Caco-2 (cell line): ENCODE data around the gene WWOX. TPM values are rescaled to one million over a fixed set of nuclear protein-coding genes. Genes with fewer than 3 reads are reported as not detected.

ENCODE experiments used
- BruUV-seq: library from RNA; stranded (reverse); fragments of 400-500 nt; replicated peaks from 2 replicates; lab custom pipeline; 2021; lab: Mats Ljungman, UMichigan
- CTCF ChIA-PET: fragments of 300-600 bp; sonication (Branson Sonifier 250); formaldehyde crosslinking; loops from one replicate; lab custom pipeline; 2022; ENCODE audit warnings: antibody characterized with exemption; lab: Charles Lee
- POLR2A ChIA-PET: fragments of 300-600 bp; sonication (Branson Sonifier 250); formaldehyde crosslinking; loops from one replicate; lab custom pipeline; 2022; ENCODE audit warnings: antibody characterized with exemption; lab: Charles Lee
- DNase-seq, 2 experiments: peaks; one replicate each; pipeline versions ENCODE4 v3.0.0 to v3.0.0-alpha.2; 2020 to 2022
- H3K27me3 ChIP-seq: replicated peaks from 2 replicates; pipeline ENCODE4 v1.6.0; 2011; ENCODE audit warnings: low read length; ENCODE audit not compliant: control insufficient read depth, insufficient read depth
- H3K36me3 ChIP-seq: 2 replicates; pipeline ENCODE4 v1.5.1; 2011; ENCODE audit warnings: low read length; ENCODE audit not compliant: control insufficient read depth, insufficient read depth
- H3K4me1 ChIP-seq: fragments of 250-450 bp; sonication (Bioruptor Pico); 2 replicates; pipeline ENCODE4 v1.5.1; 2020; ENCODE audit warnings: mild to moderate bottlenecking
- H3K4me3 ChIP-seq: 2 replicates; pipeline ENCODE4 v1.5.1; 2011; ENCODE audit warnings: low read depth, mild to moderate bottlenecking, control low read depth, low read length
- H3K9me3 ChIP-seq: fragments of 250-450 bp; sonication (Bioruptor Pico); 2 replicates; pipeline ENCODE4 v1.5.1; 2020; ENCODE audit warnings: mild to moderate bottlenecking, moderate library complexity
- H3K27ac Mint-ChIP-seq: one replicate; pipeline ENCODE4 v1.8.0; 2022; ENCODE audit warnings: mixed read lengths; ENCODE audit not compliant: unreplicated experiment
- H3K27me3 Mint-ChIP-seq: one replicate; pipeline ENCODE4 v1.8.0; 2022; ENCODE audit warnings: mixed read lengths; ENCODE audit not compliant: insufficient read depth, unreplicated experiment
- H3K36me3 Mint-ChIP-seq: one replicate; pipeline ENCODE4 v1.8.0; 2022; ENCODE audit warnings: mild to moderate bottlenecking, mixed read lengths; ENCODE audit not compliant: insufficient read depth, unreplicated experiment
- H3K4me1 Mint-ChIP-seq: one replicate; pipeline ENCODE4 v1.8.0; 2022; ENCODE audit warnings: low read depth, mixed read lengths; ENCODE audit not compliant: unreplicated experiment
- H3K4me3 Mint-ChIP-seq: one replicate; pipeline ENCODE4 v1.8.0; 2022; ENCODE audit warnings: mild to moderate bottlenecking, moderate library complexity, mixed read lengths; ENCODE audit not compliant: unreplicated experiment
- H3K9me3 Mint-ChIP-seq: one replicate; pipeline ENCODE4 v1.8.0; 2022; ENCODE audit warnings: mixed read lengths; ENCODE audit not compliant: unreplicated experiment
- CTCF ChIP-seq, 2 experiments: fragments of 200-600 bp in 1 of 2; IDR thresholded peaks; 1 replicate in 1 of 2; 2 replicates in 1 of 2; pipeline versions ENCODE4 v1.5.1 to v1.8.0; 2011 to 2022; ENCODE audit warnings: antibody characterized with exemption in 1 of 2, control low read depth in 1 of 2, inconsistent platforms in 1 of 2, low read depth in 1 of 2, low read length in 1 of 2, mild to moderate bottlenecking in 1 of 2, moderate library complexity in 1 of 2; ENCODE audit not compliant: insufficient read depth in 1 of 2, severe bottlenecking in 1 of 2, unreplicated experiment in 1 of 2
- intact Hi-C: fragments of 100-400 bp; cut with micrococcal nuclease; formaldehyde crosslinking; loops from one replicate; pipeline ENCODE4 v1.10.0; 2022; ENCODE audit not compliant: unreplicated experiment
- total RNA-seq: library from RNA; stranded (reverse); gene quantifications from 2 replicates; pipeline ENCODE4 v1.2.3, GENCODE V29; 2022

Gene WWOX
- total RNA-seq, 1 experiment from 2014 or later: 45.0 TPM

GRCh38 chr16:79005096-79005495 lies 905.6 kb downstream of the WWOX start:
- Mint-ChIP-seq H3K27ac (no peak overlapping the region), H3K4me1 (peaks cover 6% of the 10 kb centered on the region), H3K36me3 (no peaks in the 10 kb centered on the region), H3K9me3 (no peaks in the 10 kb centered on the region), H3K27me3 (no peaks in the 10 kb centered on the region), H3K4me3 (no peak overlapping the region)
- no peaks in the 10 kb centered on the region for H3K4me1 ChIP-seq
- no peak overlapping the region for H3K4me3 ChIP-seq
- no peaks in the 10 kb centered on the region for H3K36me3 ChIP-seq
- no TSS peak for BruUV-seq
- TF ChIP-seq CTCF (IDR thresholded peaks at IDR 0.05; ENCODE audit: insufficient read depth in 1 of 2, low read depth in 1 of 2, low read length in 1 of 2, severe bottlenecking in 1 of 2, unreplicated experiment in 1 of 2): no peak
- POLR2A ChIA-PET: no interaction called here
- intact Hi-C loops: no loop called here
- DNase-seq: no peak
- no peaks in the 10 kb centered on the region for H3K9me3 ChIP-seq
- CTCF ChIA-PET: no interaction called here
- no peaks in the 10 kb centered on the region for H3K27me3 ChIP-seq

GRCh38 chr16:79006206-79006605 lies 906.8 kb downstream of the WWOX start:
- TF ChIP-seq CTCF (IDR thresholded peaks at IDR 0.05; ENCODE audit: insufficient read depth in 1 of 2, low read depth in 1 of 2, low read length in 1 of 2, severe bottlenecking in 1 of 2, unreplicated experiment in 1 of 2): no peak
- Mint-ChIP-seq H3K9me3 (no peaks in the 10 kb centered on the region), H3K4me3 (no peak overlapping the region), H3K27ac (no peak overlapping the region), H3K27me3 (no peaks in the 10 kb centered on the region), H3K4me1 (peaks cover 6% of the 10 kb centered on the region), H3K36me3 (no peaks in the 10 kb centered on the region)
- intact Hi-C loops: no loop called here
- no TSS peak for BruUV-seq
- no peaks in the 10 kb centered on the region for H3K27me3 ChIP-seq
- H3K4me3 ChIP-seq: no peak overlapping the region
- H3K36me3 ChIP-seq: no peaks in the 10 kb centered on the region
- ChIA-PET CTCF (no interaction called here), POLR2A (no interaction called here)
- no peaks in the 10 kb centered on the region for H3K9me3 ChIP-seq
- no peaks in the 10 kb centered on the region for H3K4me1 ChIP-seq
- DNase-seq: no peak

GRCh38 chr16:79006765-79007164 lies 907.3 kb downstream of the WWOX start:
- Histone ChIP-seq H3K4me1 (no peaks in the 10 kb centered on the region), H3K36me3 (no peaks in the 10 kb centered on the region), H3K27me3 (no peaks in the 10 kb centered on the region), H3K4me3 (no peak overlapping the region), H3K9me3 (no peaks in the 10 kb centered on the region)
- CTCF ChIA-PET: no interaction called here
- H3K27me3 Mint-ChIP-seq: no peaks in the 10 kb centered on the region
- no peak for DNase-seq
- no peaks in the 10 kb centered on the region for H3K36me3 Mint-ChIP-seq
- intact Hi-C loops: no loop called here
- POLR2A ChIA-PET: no interaction called here
- no TSS peak for BruUV-seq
- peaks cover 6% of the 10 kb centered on the region for H3K4me1 Mint-ChIP-seq
- H3K9me3 Mint-ChIP-seq: no peaks in the 10 kb centered on the region
- H3K27ac Mint-ChIP-seq: no peak overlapping the region
- H3K4me3 Mint-ChIP-seq: no peak overlapping the region
- TF ChIP-seq CTCF (IDR thresholded peaks at IDR 0.05; ENCODE audit: insufficient read depth in 1 of 2, low read depth in 1 of 2, low read length in 1 of 2, severe bottlenecking in 1 of 2, unreplicated experiment in 1 of 2): no peak
